HG02938 (cell line): ENCODE data around the gene RABGAP1L.
"Not testable (repeated sequence)": the region's sequence is repeated elsewhere in the genome, so short reads cannot be mapped to it uniquely, and the experiment has no call there.

ENCODE experiments used
- ATAC-seq: cut with Tn5 transposase; IDR thresholded peaks from one replicate; pipeline ENCODE4 v1.9.1; 2021; ENCODE audit warnings: mild to moderate bottlenecking, moderate library complexity; ENCODE audit not compliant: unreplicated experiment

Gene RABGAP1L

GRCh38 chr1:174649572-174649971, 490.3 kb downstream of the RABGAP1L start:
- ATAC-seq: not testable (repeated sequence)

- ATAC-seq: no peak
Observed at GRCh38 chr1:174652569-174653280, 493.4 kb downstream of the RABGAP1L start.

- no peak for ATAC-seq
Observed at GRCh38 chr1:174654560-174654959, 495.2 kb downstream of the RABGAP1L start.

GRCh38 chr1:174656409-174657059, 497.2 kb downstream of the RABGAP1L start:
- ATAC-seq: no peak

GRCh38 chr1:174657411-174657810, 498.1 kb downstream of the RABGAP1L start:
- no peak for ATAC-seq

- ATAC-seq: no peak
Observed at GRCh38 chr1:174657893-174658292, 498.6 kb downstream of the RABGAP1L start.

GRCh38 chr1:174659823-174660222, 500.5 kb downstream of the RABGAP1L start:
- ATAC-seq: no peak

- ATAC-seq: no peak
Observed at GRCh38 chr1:174660476-174660875, 501.2 kb downstream of the RABGAP1L start.

GRCh38 chr1:174663358-174663757, 504.0 kb downstream of the RABGAP1L start:
- ATAC-seq: no peak

GRCh38 chr1:174666248-174666647, 506.9 kb downstream of the RABGAP1L start:
- no peak for ATAC-seq

- no peak for ATAC-seq
Observed at GRCh38 chr1:174671826-174672225, 512.5 kb downstream of the RABGAP1L start.

- ATAC-seq: no peak
Observed at GRCh38 chr1:174676856-174677255, 517.5 kb downstream of the RABGAP1L start.

- no peak for ATAC-seq
Observed at GRCh38 chr1:174678657-174679056, 519.3 kb downstream of the RABGAP1L start.

- no peak for ATAC-seq
Observed at GRCh38 chr1:174680101-174680500, 520.8 kb downstream of the RABGAP1L start.

- no peak for ATAC-seq
Observed at GRCh38 chr1:174682419-174683008, 523.2 kb downstream of the RABGAP1L start.

GRCh38 chr1:174686213-174686612, 526.9 kb downstream of the RABGAP1L start:
- no peak for ATAC-seq

- no peak for ATAC-seq
Observed at GRCh38 chr1:174689524-174689923, 530.2 kb downstream of the RABGAP1L start.

- no peak for ATAC-seq
Observed at GRCh38 chr1:174690266-174690665, 530.9 kb downstream of the RABGAP1L start.

- no peak for ATAC-seq
Observed at GRCh38 chr1:174692313-174692712, 533.0 kb downstream of the RABGAP1L start.

- no peak for ATAC-seq
Observed at GRCh38 chr1:174693085-174693484, 533.8 kb downstream of the RABGAP1L start.

- ATAC-seq: not testable (repeated sequence)
Observed at GRCh38 chr1:174693539-174693938, 534.2 kb downstream of the RABGAP1L start.
